Stomach smooth muscle (tissue), 2 donors: ENCODE results near the gene PDE7B.

Experiments
- H3K27ac ChIP-seq: one replicate; pipeline ENCODE4 v1.7.0; 2013; ENCODE audit warnings: mild to moderate bottlenecking, low read length, inconsistent platforms
- H3K27me3 ChIP-seq, 2 donors: one replicate each; pipeline ENCODE4 v1.7.0; 2013; ENCODE audit warnings: low read length in 2 of 2; ENCODE audit not compliant: insufficient read depth in 2 of 2, control insufficient read depth in 1 of 2
- H3K36me3 ChIP-seq, 2 donors: one replicate each; pipeline ENCODE4 v1.7.0; 2013; ENCODE audit warnings: low read length in 2 of 2; ENCODE audit not compliant: control insufficient read depth in 2 of 2, insufficient read depth in 2 of 2
- H3K4me1 ChIP-seq: one replicate; pipeline ENCODE4 v1.7.0; 2013; ENCODE audit warnings: low read length; ENCODE audit not compliant: control insufficient read depth, insufficient read depth
- H3K4me3 ChIP-seq, 2 donors: one replicate each; pipeline ENCODE4 v1.7.0; 2013; ENCODE audit warnings: low read length in 2 of 2
- H3K9ac ChIP-seq, 2 donors: one replicate each; pipeline ENCODE4 v1.7.0; 2013; ENCODE audit warnings: low read length in 2 of 2, mild to moderate bottlenecking in 1 of 2
- H3K9me3 ChIP-seq, 2 donors: one replicate each; pipeline ENCODE4 v1.7.0; 2013; ENCODE audit warnings: low read length in 2 of 2; ENCODE audit not compliant: control insufficient read depth in 2 of 2
- donor health status: healthy.
- donor health status: Pancreatic carcinoma.

The PDE7B gene

GRCh38 chr6:135983718-135984343 lies 132.3 kb downstream of the PDE7B start:
- Histone ChIP-seq H3K27ac (no peak overlapping the region), H3K4me3 (no peak overlapping the region), H3K9ac (no peak overlapping the region), H3K4me1 (no peaks in the 10 kb centered on the region), H3K27me3 (no peaks in the 10 kb centered on the region), H3K36me3 (no peaks in the 10 kb centered on the region), H3K9me3 (no peaks in the 10 kb centered on the region)

- Histone ChIP-seq H3K36me3 (no peaks in the 10 kb centered on the region), H3K9me3 (no peaks in the 10 kb centered on the region), H3K27me3 (no peaks in the 10 kb centered on the region), H3K27ac (no peak overlapping the region), H3K4me1 (no peaks in the 10 kb centered on the region), H3K9ac (no peak overlapping the region), H3K4me3 (no peak overlapping the region)
Measured at GRCh38 chr6:135985471-135985870, 134.0 kb downstream of the PDE7B start.

GRCh38 chr6:135987226-135987625 lies 135.7 kb downstream of the PDE7B start:
- Histone ChIP-seq H3K4me1 (no peaks in the 10 kb centered on the region), H3K27me3 (no peaks in the 10 kb centered on the region), H3K9ac (no peak overlapping the region), H3K9me3 (no peaks in the 10 kb centered on the region), H3K4me3 (no peak overlapping the region), H3K36me3 (no peaks in the 10 kb centered on the region), H3K27ac (no peak overlapping the region)

GRCh38 chr6:135990439-135990838 lies 138.9 kb downstream of the PDE7B start:
- Histone ChIP-seq H3K4me3 (no peak overlapping the region), H3K27ac (no peak overlapping the region), H3K36me3 (no peaks in the 10 kb centered on the region), H3K27me3 (no peaks in the 10 kb centered on the region), H3K9me3 (no peaks in the 10 kb centered on the region), H3K4me1 (no peaks in the 10 kb centered on the region), H3K9ac (no peak overlapping the region)

GRCh38 chr6:135990855-135991464 lies 139.5 kb downstream of the PDE7B start:
- Histone ChIP-seq H3K9me3 (no peaks in the 10 kb centered on the region), H3K36me3 (no peaks in the 10 kb centered on the region), H3K4me3 (no peak overlapping the region), H3K27ac (no peak overlapping the region), H3K27me3 (no peaks in the 10 kb centered on the region), H3K4me1 (no peaks in the 10 kb centered on the region), H3K9ac (no peak overlapping the region)

GRCh38 chr6:135992739-135993138 lies 141.2 kb downstream of the PDE7B start:
- H3K27me3 ChIP-seq, result no peaks in the 10 kb centered on the region
- no peaks in the 10 kb centered on the region for H3K36me3 ChIP-seq
- H3K27ac ChIP-seq, result no peak overlapping the region
- H3K4me1 ChIP-seq, result no peaks in the 10 kb centered on the region
- H3K9me3 ChIP-seq, result no peaks in the 10 kb centered on the region
- H3K9ac ChIP-seq, result no peak overlapping the region
- no peak overlapping the region for H3K4me3 ChIP-seq

- no peak overlapping the region for H3K9ac ChIP-seq
- no peak overlapping the region for H3K27ac ChIP-seq
- no peaks in the 10 kb centered on the region for H3K27me3 ChIP-seq
- H3K4me1 ChIP-seq, result no peaks in the 10 kb centered on the region
- H3K4me3 ChIP-seq, result no peak overlapping the region
- no peaks in the 10 kb centered on the region for H3K36me3 ChIP-seq
- H3K9me3 ChIP-seq, result no peaks in the 10 kb centered on the region
Measured at GRCh38 chr6:135993361-135993760, 141.9 kb downstream of the PDE7B start.

GRCh38 chr6:135994857-135995544 lies 143.5 kb downstream of the PDE7B start:
- Histone ChIP-seq H3K27ac (no peak overlapping the region), H3K36me3 (no peaks in the 10 kb centered on the region)

GRCh38 chr6:135995545-135995898 lies 144.0 kb downstream of the PDE7B start:
- Histone ChIP-seq H3K9me3 (no peaks in the 10 kb centered on the region), H3K27ac (no peak overlapping the region), H3K4me3 (no peak overlapping the region), H3K4me1 (no peaks in the 10 kb centered on the region), H3K9ac (no peak overlapping the region), H3K27me3 (no peaks in the 10 kb centered on the region), H3K36me3 (no peaks in the 10 kb centered on the region)

More at GRCh38 chr6:135994857-135995544, 143.5 kb downstream of the PDE7B start:
- no peaks in the 10 kb centered on the region for H3K4me1 ChIP-seq
- H3K4me3 ChIP-seq, result no peak overlapping the region
- H3K9me3 ChIP-seq, result no peaks in the 10 kb centered on the region
- H3K9ac ChIP-seq, result no peak overlapping the region
- no peaks in the 10 kb centered on the region for H3K27me3 ChIP-seq

GRCh38 chr6:135996668-135997067 lies 145.2 kb downstream of the PDE7B start:
- Histone ChIP-seq H3K4me3 (no peak overlapping the region), H3K9me3 (no peaks in the 10 kb centered on the region)

GRCh38 chr6:135999393-135999792 lies 147.9 kb downstream of the PDE7B start:
- Histone ChIP-seq H3K27ac (no peak overlapping the region), H3K9ac (no peak overlapping the region), H3K4me1 (no peaks in the 10 kb centered on the region), H3K27me3 (no peaks in the 10 kb centered on the region), H3K36me3 (no peaks in the 10 kb centered on the region), H3K4me3 (no peak overlapping the region), H3K9me3 (no peaks in the 10 kb centered on the region)

More at GRCh38 chr6:135996668-135997067, 145.2 kb downstream of the PDE7B start:
- no peak overlapping the region for H3K27ac ChIP-seq
- no peaks in the 10 kb centered on the region for H3K36me3 ChIP-seq
- H3K4me1 ChIP-seq, result no peaks in the 10 kb centered on the region
- H3K9ac ChIP-seq, result no peak overlapping the region
- H3K27me3 ChIP-seq, result no peaks in the 10 kb centered on the region
